EH (cell line): Measurements from ENCODE around the gene CAMTA1.

Experiments used
- DNase-seq: peaks from one replicate; pipeline ENCODE4 v3.0.0-alpha.2; 2015; ENCODE audit warnings: low read depth

CAMTA1 gene

GRCh38 chr1:6928106-6928885 lies 143.0 kb downstream of the CAMTA1 start:
- no peak for DNase-seq

- no peak for DNase-seq
Observed at GRCh38 chr1:6930732-6931300, 145.6 kb downstream of the CAMTA1 start.

- DNase-seq = no peak
Observed at GRCh38 chr1:6935361-6935883, 150.2 kb downstream of the CAMTA1 start.

GRCh38 chr1:6935911-6936690 lies 150.8 kb downstream of the CAMTA1 start:
- DNase-seq = no peak

GRCh38 chr1:6937048-6937447 lies 151.8 kb downstream of the CAMTA1 start:
- no peak for DNase-seq

GRCh38 chr1:6939363-6939762 lies 154.1 kb downstream of the CAMTA1 start:
- no peak for DNase-seq

- no peak for DNase-seq
Observed at GRCh38 chr1:6941786-6942185, 156.5 kb downstream of the CAMTA1 start.

- no peak for DNase-seq
Observed at GRCh38 chr1:6942990-6943389, 157.7 kb downstream of the CAMTA1 start.

GRCh38 chr1:6944434-6944833 lies 159.2 kb downstream of the CAMTA1 start:
- no peak for DNase-seq

- no peak for DNase-seq
Observed at GRCh38 chr1:6947952-6948351, 162.7 kb downstream of the CAMTA1 start.

GRCh38 chr1:6948416-6948815 lies 163.2 kb downstream of the CAMTA1 start:
- no peak for DNase-seq

GRCh38 chr1:6948861-6949260 lies 163.6 kb downstream of the CAMTA1 start:
- DNase-seq = no peak

- no peak for DNase-seq
Observed at GRCh38 chr1:6950001-6950765, 164.9 kb downstream of the CAMTA1 start.

GRCh38 chr1:6951536-6951935 lies 166.3 kb downstream of the CAMTA1 start:
- DNase-seq = no peak

GRCh38 chr1:6953216-6953615 lies 168.0 kb downstream of the CAMTA1 start:
- DNase-seq = no peak

GRCh38 chr1:6953907-6954364 lies 168.7 kb downstream of the CAMTA1 start:
- DNase-seq = no peak

GRCh38 chr1:6954591-6954990 lies 169.3 kb downstream of the CAMTA1 start:
- no peak for DNase-seq

- no peak for DNase-seq
Observed at GRCh38 chr1:6955357-6956094, 170.3 kb downstream of the CAMTA1 start.

GRCh38 chr1:6956488-6957159 lies 171.4 kb downstream of the CAMTA1 start:
- DNase-seq = no peak

- no peak for DNase-seq
Observed at GRCh38 chr1:6957341-6957740, 172.1 kb downstream of the CAMTA1 start.
